Lower leg skin (tissue), 3 donors: ENCODE results near the gene PTPN18.

Source experiments
- POLR2A ChIP-seq, 2 donors: fragments of 450-650 bp; IDR thresholded peaks; one replicate each; pipeline ENCODE4 v1.6.1; 2016 to 2017; ENCODE audit warnings: antibody characterized with exemption in 2 of 2, mild to moderate bottlenecking in 1 of 2, moderate library complexity in 1 of 2
- TF ChIP-seq, protein P1 (sequence below), 3 donors: fragments of 450-650 bp; IDR thresholded peaks; one replicate each; pipeline ENCODE4 v1.5.1; 2016; ENCODE audit warnings: antibody characterized with exemption in 3 of 3, mild to moderate bottlenecking in 3 of 3, moderate library complexity in 2 of 3

GRCh38 chr2:130370490-130370889 lies 14.6 kb downstream of the PTPN18 start:
- TF ChIP-seq, protein P1, sequence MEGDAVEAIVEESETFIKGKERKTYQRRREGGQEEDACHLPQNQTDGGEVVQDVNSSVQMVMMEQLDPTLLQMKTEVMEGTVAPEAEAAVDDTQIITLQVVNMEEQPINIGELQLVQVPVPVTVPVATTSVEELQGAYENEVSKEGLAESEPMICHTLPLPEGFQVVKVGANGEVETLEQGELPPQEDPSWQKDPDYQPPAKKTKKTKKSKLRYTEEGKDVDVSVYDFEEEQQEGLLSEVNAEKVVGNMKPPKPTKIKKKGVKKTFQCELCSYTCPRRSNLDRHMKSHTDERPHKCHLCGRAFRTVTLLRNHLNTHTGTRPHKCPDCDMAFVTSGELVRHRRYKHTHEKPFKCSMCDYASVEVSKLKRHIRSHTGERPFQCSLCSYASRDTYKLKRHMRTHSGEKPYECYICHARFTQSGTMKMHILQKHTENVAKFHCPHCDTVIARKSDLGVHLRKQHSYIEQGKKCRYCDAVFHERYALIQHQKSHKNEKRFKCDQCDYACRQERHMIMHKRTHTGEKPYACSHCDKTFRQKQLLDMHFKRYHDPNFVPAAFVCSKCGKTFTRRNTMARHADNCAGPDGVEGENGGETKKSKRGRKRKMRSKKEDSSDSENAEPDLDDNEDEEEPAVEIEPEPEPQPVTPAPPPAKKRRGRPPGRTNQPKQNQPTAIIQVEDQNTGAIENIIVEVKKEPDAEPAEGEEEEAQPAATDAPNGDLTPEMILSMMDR (IDR thresholded peaks at IDR 0.05) = no peak
- no peak for TF ChIP-seq POLR2A (IDR thresholded peaks at IDR 0.05)
